Heart right ventricle (tissue), 16 donors: ENCODE data around the gene CD276. TPM values are rescaled to one million over a fixed set of nuclear protein-coding genes. Genes with fewer than 3 reads are reported as not detected.
"Not testable (repeated sequence)": the region's sequence is repeated elsewhere in the genome, so short reads cannot be mapped to it uniquely, and the experiment has no call there.

Experiments
- ATAC-seq, 8 donors: fragments of 200-7000 bp; cut with Tn5 transposase; one replicate each; pipeline ENCODE4 v1.9.1; 2020; ENCODE audit warnings: mild to moderate bottlenecking in 8 of 8, moderate library complexity in 8 of 8, moderate number of reproducible peaks in 1 of 8
- DNase-seq, 2 donors: peaks; one replicate each; pipeline ENCODE4 v3.0.0-alpha.2; 2020
- H3K27ac ChIP-seq, 10 donors: fragments of 200-600 bp; sonication (generic) in 2 of 10; one replicate each; pipeline versions ENCODE4 v1.5.0 to v1.8.0; 2020 to 2022; ENCODE audit warnings: mild to moderate bottlenecking in 3 of 10
- H3K27me3 ChIP-seq, 7 donors: fragments of 200-600 bp; one replicate each; pipeline ENCODE4 v1.8.0; 2021 to 2022; ENCODE audit warnings: mild to moderate bottlenecking in 2 of 7
- H3K36me3 ChIP-seq, 9 donors: fragments of 200-600 bp; sonication (generic) in 1 of 9; one replicate each; pipeline versions ENCODE4 v1.5.0 to v1.8.0; 2020 to 2022; ENCODE audit warnings: mild to moderate bottlenecking in 2 of 9
- H3K4me1 ChIP-seq, 9 donors: fragments of 200-600 bp; sonication (generic) in 1 of 9; one replicate each; pipeline versions ENCODE4 v1.5.0 to v1.8.0; 2020 to 2022; ENCODE audit warnings: mild to moderate bottlenecking in 4 of 9
- H3K4me3 ChIP-seq, 10 donors: fragments of 200-600 bp; sonication (generic) in 2 of 10; one replicate each; pipeline versions ENCODE4 v1.5.0 to v1.8.0; 2020 to 2022; ENCODE audit warnings: mild to moderate bottlenecking in 7 of 10, moderate library complexity in 2 of 10
- H3K9me3 ChIP-seq, 11 donors: fragments of 200-600 bp in 10 of 11; sonication (generic) in 2 of 11; one replicate each; pipeline versions ENCODE4 v1.5.0 to v1.8.0; 2013 to 2022; ENCODE audit warnings: mild to moderate bottlenecking in 2 of 11, control low read depth in 1 of 11, moderate library complexity in 1 of 11
- CTCF ChIP-seq, 9 donors: fragments of 200-600 bp; sonication (generic) in 2 of 9; IDR thresholded peaks; one replicate each; pipeline versions ENCODE4 v1.5.0 to v1.8.0; 2021 to 2022; ENCODE audit warnings: antibody characterized with exemption in 9 of 9, mild to moderate bottlenecking in 5 of 9, moderate library complexity in 1 of 9
- WGBS, 2 donors: extraction: QIAGEN DNeasy Blood & Tissue Kit; methylation state at CpG; one replicate each; pipeline ENCODE4 v1.1.7; 2013; ENCODE audit warnings: inconsistent platforms in 1 of 2; 5-methylcytosine and 5-hydroxymethylcytosine counted together
- intact Hi-C, 10 donors: fragments of 100-400 bp; cut with DNase I; formaldehyde crosslinking; loops; one replicate each; pipeline versions ENCODE4 v1.11.1 to v1.14.2; 2022
- long read RNA-seq, 3 donors: library from polyadenylated mRNA; unstranded; transcript quantifications; one replicate each; pipeline ENCODE4 v2.0.0, GENCODE V29; 2020 to 2021
- polyA plus RNA-seq, 2 donors: library from polyadenylated mRNA; stranded (reverse); fragments of 200-250 nt; gene quantifications; one replicate each; pipeline ENCODE4 v1.2.3, GENCODE V29; 2013
- total RNA-seq, 10 donors: library from RNA; stranded (reverse); fragmentation: NEBNext Ultra II Directional in 3 of 10; extraction: Animal tissue kit (Norgen Biotek cat#: 25700) in 3 of 10; gene quantifications; one replicate each; pipeline versions ENCODE4 v1.2.1 to v1.2.4, GENCODE V29; 2021 to 2023
- donor health status: Arrhythmogenic right ventricular cardiomyopathy.
- donor health status: ischemic (EF 13 %, LVEDD 7.1; RV severe dilation, severe dysfunction).
- donor health status: healthy with polysubstance abuse.
- donor health status: DM: no; HTN: yes; CAD: no.
- donor health status: DM: no; HTN: no; CAD: no.
- donor health status: ischemic (EF 25% LVEDD 6.9; RV normal size, moderate dysfunction).
- donor health status: ischemic (EF 25% LVEDD 5.7; RV mildly dilated, moderate dysfunction).
- donor health status: healthy.
- donor health status: DM: yes; HTN: yes; CAD: no.
- donor health status: Ischemic cardiomyopathy.
- donor health status: ischemic (EF 35%, LVEDD 5.7; RV mildly dilated, moderate dysfunction).
- donor health status: nonischemic (EF 11% LVEDD 7.7; RV severe dilation, severe dysfunction).
- donor health status: DM: yes; HTN: yes; CAD: no.
- donor health status: PGD.
- donor health status: ischemic (EF 29% LVEDD 5.4; RV normal size, mild dysfunction).
- donor health status: nonischemic (EF 23%, LVEDD 6.1; RV moderate dilation, normal function).

CD276 gene
- total RNA-seq: 10 to 100 TPM; 26.5 to 77.1 (median 38.1) TPM
- polyA plus RNA-seq: 10 to 100 TPM; 34.2 to 45.1 TPM
- long read RNA-seq, donor 1, transcript CD276-202 (10 exons, 3,469 nt): major isoform, 10 of 37 reads
- long read RNA-seq, donor 1, partial matches to known transcripts: 9 of 37 reads
- long read RNA-seq, donor 1, other reads (novel, unspliced or antisense): 16 of 37 reads
- long read RNA-seq, donor 2, transcript CD276-202 (10 exons, 3,469 nt): major isoform, 5 of 18 reads
- long read RNA-seq, donor 2, partial matches to known transcripts: 3 of 18 reads
- long read RNA-seq, donor 2, other reads (novel, unspliced or antisense): 6 of 18 reads
- long read RNA-seq, donor 3, transcript CD276-202 (10 exons, 3,469 nt): major isoform, 12 of 50 reads
- long read RNA-seq, donor 3, partial matches to known transcripts: 18 of 50 reads
- long read RNA-seq, donor 3, other reads (novel, unspliced or antisense): 19 of 50 reads

- H3K9me3 ChIP-seq: no peaks in the 10 kb centered on the region
- H3K4me1 ChIP-seq: peaks cover 19 to 68% (median 39%) of the 10 kb centered on the region in 9 donors
- DNase-seq: peak; percentile 73 to 85
- TF ChIP-seq CTCF (IDR thresholded peaks at IDR 0.05): peak in 1 of 9 donors; percentile 26
- H3K27me3 ChIP-seq: peaks cover 0 to 49% (median 0%) of the 10 kb centered on the region in 7 donors
- H3K36me3 ChIP-seq: no peaks in the 10 kb centered on the region
- H3K4me3 ChIP-seq: peak within 1 kb of the TSS; percentile 70 to 96 (median 84)
- peak; percentile 81 to 88 (median 86) for ATAC-seq
- intact Hi-C loops: no loop called here
- H3K27ac ChIP-seq: peak within 1 kb of the TSS; percentile 31 to 92 (median 90)
- 1% methylated on average over 66 to 69 of the region's 69 CpGs for WGBS, 2 donors
Measured at GRCh38 chr15:73683777-73684580, at the start of gene CD276. CD276 (plus strand) TSS chr15:73684383; CDS start chr15:73699640, 15,257 bp downstream.

GRCh38 chr15:73637527-73637926 lies 46.7 kb upstream of the CD276 start:
- Histone ChIP-seq H3K9me3 (peaks cover 0 to 3% (median 0%) of the 10 kb centered on the region in 11 donors), H3K27ac (no peak overlapping the region), H3K36me3 (no peaks in the 10 kb centered on the region), H3K4me3 (no peak overlapping the region), H3K4me1 (peaks cover 0 to 27% (median 13%) of the 10 kb centered on the region in 9 donors), H3K27me3 (peaks cover 0 to 21% (median 0%) of the 10 kb centered on the region in 7 donors)
- ATAC-seq (no peak), DNase-seq (no peak)
- intact Hi-C loops: loop anchor here (2.0 to 10.0 kb wide), 11 partner anchors 60 to 395 kb away; no protein-coding TSS in a partner anchor
- 55 to 60% methylated on average over 2 of the region's 2 CpGs for WGBS, 2 donors
- TF ChIP-seq CTCF (IDR thresholded peaks at IDR 0.05): no peak

GRCh38 chr15:73639464-73639863 lies 44.7 kb upstream of the CD276 start:
- intact Hi-C loops: loop anchor here in 8 of 10 donors (5.0 to 10.0 kb wide), 9 partner anchors 58 to 397 kb away; no protein-coding TSS in a partner anchor
- peaks cover 0 to 21% (median 0%) of the 10 kb centered on the region in 7 donors for H3K27me3 ChIP-seq
- H3K27ac ChIP-seq, H3K36me3 ChIP-seq, ATAC-seq, DNase-seq, H3K4me3 ChIP-seq, H3K9me3 ChIP-seq: not testable (repeated sequence)
- peaks cover 0 to 16% (median 4%) of the 10 kb centered on the region in 9 donors for H3K4me1 ChIP-seq
- 74 to 85% methylated on average over 5 of the region's 5 CpGs for WGBS, 2 donors

- intact Hi-C loops: no loop called here
- no peak for TF ChIP-seq CTCF (IDR thresholded peaks at IDR 0.05)
- Histone ChIP-seq H3K27me3 (peaks cover 0 to 12% (median 0%) of the 10 kb centered on the region in 7 donors), H3K36me3 (no peaks in the 10 kb centered on the region), H3K9me3 (peaks cover 0 to 3% (median 0%) of the 10 kb centered on the region in 11 donors), H3K4me1 (peaks cover 0 to 11% (median 0%) of the 10 kb centered on the region in 9 donors), H3K4me3 (no peak overlapping the region), H3K27ac (no peak overlapping the region)
- ATAC-seq: no peak
- WGBS, 2 donors: 77 to 85% methylated on average over 6 of the region's 6 CpGs
- no peak for DNase-seq
Measured at GRCh38 chr15:73647259-73648013, 36.7 kb upstream of the CD276 start.
